Measurements from ENCODE around the gene CHID1. TPM values are rescaled to one million over a fixed set of nuclear protein-coding genes. Genes with fewer than 3 reads are reported as not detected.

The CHID1 gene
- total and polyA plus RNA-seq, 9 of the 15 experiments (the other 6 are each of a cell fraction or from before 2014, with no cell fraction given), result 15.1 to 108 (median 39.8) TPM

DNA sequence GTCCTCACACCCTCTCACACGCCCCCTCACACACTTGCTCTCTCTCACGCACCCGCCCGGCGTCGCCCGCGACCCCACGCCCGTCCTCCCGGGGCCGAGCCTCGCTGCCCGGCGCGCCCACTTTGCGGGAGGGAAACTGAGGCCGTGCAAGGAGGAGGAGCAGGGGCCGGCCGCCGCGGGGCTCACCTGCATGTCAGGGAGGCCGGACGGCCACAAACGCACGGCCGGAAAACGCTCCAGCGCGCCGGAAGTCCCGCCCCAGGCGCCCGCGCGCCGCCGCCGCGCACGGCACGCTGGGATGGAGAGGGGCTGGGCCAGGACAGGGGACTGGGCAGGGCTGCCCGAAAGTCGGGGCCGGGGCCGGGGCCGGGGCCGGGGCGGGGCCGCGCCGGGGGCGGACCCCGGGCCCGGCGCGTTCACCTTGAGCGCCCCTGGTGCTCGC is at the start of gene CHID1 (continued):
- TF ChIP-seq POLR2B (IDR thresholded peaks at IDR 0.05; ENCODE audit: low read depth, partially characterized antibody) (peak; percentile 46), ZBTB7A (IDR thresholded peaks at IDR 0.05; ENCODE audit: borderline replicate concordance, control insufficient read depth, low read depth, low read length) (peak; percentile 80; the same call in 1 of the 2 replicates), ZEB2 (IDR thresholded peaks at IDR 0.05) (no peak; the same call in 1 of the 2 replicates), TARDBP (IDR thresholded peaks at IDR 0.05) (no peak), MNT (conservative IDR thresholded peaks at IDR 0.05) (peak in 1 of 2 experiments; percentile 88; a peak in 3 of 4 replicates), ZNF143 (CRISPR knock-in tag; IDR thresholded peaks at IDR 0.05) (peak; percentile 71), ZNF24 (IDR thresholded peaks at IDR 0.05) (no peak), GATAD2B (IDR thresholded peaks at IDR 0.05; ENCODE audit: borderline replicate concordance) (0 out of 2 replicates have a peak, but pooled peaks have one; percentile 44), CTBP1 (IDR thresholded peaks at IDR 0.05; ENCODE audit: borderline replicate concordance) (peak; percentile 65), TEAD1 (CRISPR knock-in tag; IDR thresholded peaks at IDR 0.05) (peak in 1 of 2 experiments; percentile 23; a peak in 1 of 4 replicates), TEAD4 (IDR thresholded peaks at IDR 0.05; ENCODE audit: low read length) (0 out of 2 replicates have a peak, but pooled peaks have one; percentile 3), TEAD4 (CRISPR knock-in tag; IDR thresholded peaks at IDR 0.05; ENCODE audit: borderline replicate concordance) (no peak), SOX6 (IDR thresholded peaks at IDR 0.05) (no peak), OTX1 (CRISPR knock-in tag; IDR thresholded peaks at IDR 0.05) (no peak), CREB1 (IDR thresholded peaks at IDR 0.05) (peak; percentile 29; the same call in 1 of the 2 replicates), CREB1 (CRISPR knock-in tag; IDR thresholded peaks at IDR 0.05) (no peak), RFX5 (IDR thresholded peaks at IDR 0.05; ENCODE audit: low read depth, low read length) (no peak), GMEB1 (CRISPR knock-in tag; IDR thresholded peaks at IDR 0.05) (peak; percentile 86), E2F6 (IDR thresholded peaks at IDR 0.05; ENCODE audit: borderline replicate concordance in 1 of 2, extremely low read depth in 1 of 2, insufficient read depth in 1 of 2, insufficient read length in 1 of 2, low read depth in 1 of 2, low read length in 1 of 2, poor library complexity in 1 of 2, severe bottlenecking in 1 of 2) (peak in 1 of 2 experiments; percentile 33), ZNF354B (CRISPR knock-in tag; IDR thresholded peaks at IDR 0.05) (no peak), ZNF764 (CRISPR knock-in tag; IDR thresholded peaks at IDR 0.05; ENCODE audit: low read depth) (no peak), BRCA1 (IDR thresholded peaks at IDR 0.05) (no peak), BRCA1 (CRISPR knock-in tag; IDR thresholded peaks at IDR 0.05) (0 out of 2 replicates have a peak, but pooled peaks have one; percentile 14), MECOM (CRISPR knock-in tag; IDR thresholded peaks at IDR 0.05) (no peak)
- TF ChIP-seq, protein P1, sequence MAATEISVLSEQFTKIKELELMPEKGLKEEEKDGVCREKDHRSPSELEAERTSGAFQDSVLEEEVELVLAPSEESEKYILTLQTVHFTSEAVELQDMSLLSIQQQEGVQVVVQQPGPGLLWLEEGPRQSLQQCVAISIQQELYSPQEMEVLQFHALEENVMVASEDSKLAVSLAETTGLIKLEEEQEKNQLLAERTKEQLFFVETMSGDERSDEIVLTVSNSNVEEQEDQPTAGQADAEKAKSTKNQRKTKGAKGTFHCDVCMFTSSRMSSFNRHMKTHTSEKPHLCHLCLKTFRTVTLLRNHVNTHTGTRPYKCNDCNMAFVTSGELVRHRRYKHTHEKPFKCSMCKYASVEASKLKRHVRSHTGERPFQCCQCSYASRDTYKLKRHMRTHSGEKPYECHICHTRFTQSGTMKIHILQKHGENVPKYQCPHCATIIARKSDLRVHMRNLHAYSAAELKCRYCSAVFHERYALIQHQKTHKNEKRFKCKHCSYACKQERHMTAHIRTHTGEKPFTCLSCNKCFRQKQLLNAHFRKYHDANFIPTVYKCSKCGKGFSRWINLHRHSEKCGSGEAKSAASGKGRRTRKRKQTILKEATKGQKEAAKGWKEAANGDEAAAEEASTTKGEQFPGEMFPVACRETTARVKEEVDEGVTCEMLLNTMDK (IDR thresholded peaks at IDR 0.05; ENCODE audit: borderline replicate concordance, insufficient read depth, low read depth, low read length, poor library complexity, severe bottlenecking), result no peak
